NCI-H1048 (cell line): Measurements from ENCODE around the gene PIGU.
"Not testable (repeated sequence)": the region's sequence is repeated elsewhere in the genome, so short reads cannot be mapped to it uniquely, and the experiment has no call there.

Experiments
- DNase-seq: peaks from one replicate; lab custom pipeline; 2025; lab: John Stamatoyannopoulos, UW

PIGU gene

GRCh38 chr20:34661811-34662210 is 15.1 kb downstream of the PIGU start:
- not testable (repeated sequence) for DNase-seq

- DNase-seq, result not testable (repeated sequence)
Observed at GRCh38 chr20:34658654-34659053, 18.2 kb downstream of the PIGU start.

DNA sequence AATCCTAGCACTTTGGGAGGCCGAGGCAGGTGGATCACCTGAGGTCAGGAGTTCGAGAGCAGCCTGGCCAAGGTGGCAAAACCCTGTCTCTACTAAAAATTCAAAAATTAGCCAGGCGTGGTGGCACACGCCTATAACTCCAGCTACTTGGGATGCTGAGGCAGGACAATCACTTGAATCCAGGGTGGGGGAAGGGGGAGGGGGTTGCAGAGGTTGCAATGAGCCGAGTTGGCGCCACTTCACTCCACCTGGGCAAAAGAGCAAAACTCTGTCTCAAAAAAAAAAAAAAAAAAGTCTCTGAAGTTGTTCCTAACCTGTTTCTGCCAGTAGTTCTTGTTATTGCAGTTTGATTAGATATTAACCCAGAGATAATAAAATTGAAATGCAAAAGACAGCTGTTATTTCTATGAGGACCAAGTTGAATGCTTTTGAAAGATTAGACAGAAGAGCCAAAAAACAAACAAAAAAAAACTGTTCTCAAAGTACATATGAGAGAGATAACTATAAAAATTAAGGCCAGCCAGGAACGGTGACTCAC is 22.6 kb downstream of the PIGU start:
- no peak for DNase-seq

- DNase-seq, result no peak
Observed at GRCh38 chr20:34651200-34651599, 25.7 kb downstream of the PIGU start.

GRCh38 chr20:34647737-34648136 is 29.2 kb downstream of the PIGU start:
- DNase-seq, result no peak

DNA sequence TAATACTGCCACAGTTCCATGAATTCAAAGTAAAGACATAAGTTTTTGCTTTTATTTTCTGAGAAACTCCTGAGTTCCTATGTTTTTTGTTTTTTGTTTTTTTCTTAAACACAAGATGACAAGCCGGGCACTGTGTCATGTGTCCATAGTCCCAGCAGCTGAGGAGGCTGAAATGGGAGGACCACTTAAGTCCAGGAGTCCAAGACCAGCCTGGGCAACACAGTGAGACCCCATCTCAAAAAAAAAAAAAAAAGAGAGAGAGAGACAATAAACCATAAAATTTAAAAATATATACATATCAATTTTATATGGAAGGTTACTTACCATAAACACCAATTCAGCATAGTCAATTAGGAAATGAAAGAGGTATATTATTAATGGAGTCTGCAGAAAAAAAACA is 31.9 kb downstream of the PIGU start:
- DNase-seq, result no peak

DNA sequence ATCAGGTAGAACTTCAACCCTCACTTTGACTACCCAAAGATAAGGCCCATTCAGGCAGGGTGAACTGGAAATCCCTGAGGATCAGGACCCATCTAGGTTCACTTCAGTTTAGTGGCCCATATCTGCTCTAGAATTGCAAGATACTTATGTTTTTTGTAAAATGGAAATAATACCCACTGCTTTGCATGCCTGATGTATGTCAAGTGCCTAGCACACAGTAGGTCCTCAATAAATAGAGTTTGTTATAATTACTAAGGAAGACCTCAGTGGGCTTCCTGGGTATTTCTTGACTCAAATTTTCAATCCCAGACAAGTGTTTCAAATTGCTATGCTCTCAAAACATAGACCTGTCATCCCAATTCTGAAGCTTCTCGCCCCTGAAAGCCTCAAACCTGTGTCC is 32.5 kb downstream of the PIGU start:
- no peak for DNase-seq

GRCh38 chr20:34643928-34644327 is 33.0 kb downstream of the PIGU start:
- no peak for DNase-seq

- DNase-seq, result no peak
Observed at GRCh38 chr20:34642009-34642408, 34.9 kb downstream of the PIGU start.

DNA sequence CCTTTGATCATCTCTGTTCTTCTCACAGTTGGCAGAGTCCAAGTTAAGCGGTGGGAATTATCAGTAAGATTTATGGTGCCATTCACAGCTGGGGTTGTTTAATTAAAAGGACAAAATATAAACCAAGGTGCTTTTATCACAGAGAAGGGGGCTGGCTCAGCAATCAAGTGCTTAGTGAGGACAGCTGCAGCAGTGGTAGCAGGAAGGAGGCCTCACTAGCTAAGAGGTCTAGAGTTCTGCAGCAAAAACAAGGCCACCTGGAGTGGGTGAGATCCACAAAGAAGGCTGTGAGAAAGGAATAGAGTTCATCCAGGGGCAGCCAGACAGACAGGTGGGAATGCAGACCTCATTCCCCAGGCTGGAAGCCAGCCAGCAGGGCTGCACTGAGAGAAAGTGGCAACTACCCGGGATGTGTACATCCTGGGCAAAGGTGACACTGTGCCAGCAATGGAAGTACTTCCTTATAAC is 37.1 kb downstream of the PIGU start:
- no peak for DNase-seq

- no peak for DNase-seq
Observed at GRCh38 chr20:34638532-34638931, 38.4 kb downstream of the PIGU start.

DNA sequence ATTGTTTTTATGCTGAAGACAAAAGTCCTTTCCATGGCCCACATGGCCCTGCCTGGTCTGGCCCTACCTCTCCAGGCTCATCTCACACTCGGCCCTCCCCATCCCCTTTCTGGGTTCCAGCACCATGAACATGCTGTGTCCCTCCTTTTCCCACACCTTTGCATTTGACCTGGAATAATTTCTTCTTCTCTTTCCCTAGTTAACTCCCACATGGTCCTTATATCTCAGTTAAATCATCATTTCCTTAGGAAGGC is 38.9 kb downstream of the PIGU start:
- DNase-seq, result no peak

GRCh38 chr20:34637245-34638038 is 39.5 kb downstream of the PIGU start:
- DNase-seq, result no peak

DNA sequence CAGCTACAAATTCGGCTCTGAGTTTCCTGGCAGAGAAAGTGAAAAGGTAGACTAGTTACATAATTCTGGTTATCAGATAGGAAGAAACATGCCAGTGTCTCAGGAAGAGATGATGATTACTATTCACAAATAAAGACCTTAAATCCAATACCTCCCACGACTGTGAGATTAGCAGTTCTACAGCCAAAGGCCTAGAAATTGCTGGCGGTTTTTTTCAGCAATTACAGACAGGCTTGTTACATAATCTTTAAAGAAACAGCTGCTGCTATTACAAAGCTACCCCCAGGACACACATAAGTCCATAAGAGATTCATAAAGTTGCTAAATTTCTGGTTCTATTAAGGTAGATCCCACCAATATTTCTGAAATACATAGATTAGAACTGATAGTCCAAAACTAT is 40.2 kb downstream of the PIGU start:
- DNase-seq, result no peak

- no peak for DNase-seq
Observed at GRCh38 chr20:34634392-34634791, 42.5 kb downstream of the PIGU start.

DNA sequence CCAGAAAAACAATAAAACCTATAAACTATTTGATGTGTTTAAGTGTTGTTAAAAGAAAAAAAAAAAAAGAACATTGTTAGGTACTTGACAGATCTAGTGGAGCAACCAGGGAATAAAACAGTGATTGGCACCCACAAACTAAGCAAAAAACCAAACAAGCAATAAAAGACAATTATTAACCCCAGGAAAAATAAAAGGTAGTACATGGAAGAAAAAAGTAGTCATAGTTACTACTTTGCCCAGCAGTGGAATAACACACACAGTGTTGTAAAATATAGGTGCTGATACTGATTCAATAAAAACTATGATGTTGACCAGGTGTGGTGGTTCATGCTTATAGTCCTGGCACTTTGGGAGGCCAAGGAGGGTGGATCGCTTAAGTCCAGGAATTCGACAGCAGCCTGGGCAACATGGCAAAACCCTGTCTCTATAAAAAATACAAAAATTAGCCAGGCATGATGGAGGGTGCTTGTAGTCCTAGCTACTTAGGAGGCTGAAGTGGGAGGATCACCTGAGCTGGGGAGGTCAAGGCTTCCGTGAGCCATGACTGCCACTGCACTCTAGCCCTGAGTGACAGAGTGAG is 43.9 kb downstream of the PIGU start:
- DNase-seq, result no peak

GRCh38 chr20:34629904-34630303 is 47.0 kb downstream of the PIGU start:
- DNase-seq, result no peak

- no peak for DNase-seq
Observed at GRCh38 chr20:34629342-34629741, 47.5 kb downstream of the PIGU start.

DNA sequence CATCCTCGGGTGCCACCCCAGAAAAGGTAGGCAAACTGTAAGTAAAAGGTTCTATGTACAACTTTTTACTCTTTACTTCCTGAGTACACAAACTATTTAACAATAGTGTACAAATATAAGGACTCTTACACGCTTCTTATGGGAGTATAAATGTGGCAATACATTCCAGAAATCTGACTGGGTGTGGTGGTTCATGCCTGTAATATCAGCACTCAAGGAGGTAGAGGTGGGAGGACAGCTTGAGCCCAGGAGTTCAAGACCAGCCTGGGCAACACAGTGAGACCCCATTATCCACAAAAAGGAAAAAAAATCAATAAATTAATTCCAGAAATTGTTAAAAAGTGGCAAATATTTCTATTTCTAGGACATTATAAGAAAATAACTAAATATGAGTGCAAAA is 48.9 kb downstream of the PIGU start:
- no peak for DNase-seq

- DNase-seq, result no peak
Observed at GRCh38 chr20:34627458-34627857, 49.4 kb downstream of the PIGU start.

DNA sequence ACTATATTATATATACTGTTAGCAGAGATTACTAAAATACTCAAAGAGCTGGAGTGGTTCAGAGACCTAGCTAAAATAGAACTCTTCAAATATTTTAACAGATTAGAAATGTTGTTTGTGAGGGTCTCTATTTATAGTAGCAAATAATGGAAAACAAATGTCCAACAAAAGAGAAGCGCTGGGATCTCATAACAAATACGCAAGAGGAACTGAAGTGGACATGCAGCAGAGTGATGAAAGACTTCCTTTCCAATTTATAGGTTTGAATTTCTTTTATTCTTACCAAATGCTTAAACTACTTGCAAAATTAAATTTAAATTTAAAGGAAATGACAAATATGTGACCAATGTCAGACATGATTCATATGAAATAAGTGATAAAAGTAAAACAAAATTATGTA is 49.9 kb downstream of the PIGU start:
- no peak for DNase-seq

GRCh38 chr20:34624629-34625028 is 52.3 kb downstream of the PIGU start:
- DNase-seq, result no peak

DNA sequence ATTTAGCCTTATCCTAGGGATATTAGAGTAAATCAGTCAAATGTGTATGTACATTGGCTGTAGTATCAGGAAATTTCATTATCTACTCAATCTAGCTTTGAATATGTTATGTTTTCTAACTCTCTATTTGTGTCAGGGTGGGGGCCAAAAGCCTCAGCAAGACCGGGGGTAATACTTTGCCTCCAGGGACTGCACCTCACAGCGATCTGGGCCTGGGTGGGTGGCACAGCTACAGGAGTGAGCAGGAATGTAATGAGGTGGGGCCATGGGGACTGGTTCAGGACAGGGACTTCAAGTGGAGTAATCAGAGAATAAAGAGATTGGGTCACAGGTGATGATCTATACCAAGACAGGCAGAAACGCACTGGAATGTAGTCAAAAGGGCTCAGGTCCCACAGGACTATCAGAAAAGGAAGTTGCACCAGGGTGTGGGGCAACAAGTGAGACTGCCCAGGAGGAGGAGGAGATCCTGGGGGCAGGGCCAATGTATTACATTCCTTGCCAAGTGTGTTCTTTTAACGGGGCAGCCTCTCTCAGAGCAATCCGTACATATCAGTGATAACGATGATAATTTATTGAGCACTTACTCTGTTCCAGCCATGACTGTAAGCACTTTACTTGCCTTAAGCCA is 54.0 kb downstream of the PIGU start:
- DNase-seq, result no peak
